MCF 10A (cell line): Measurements from ENCODE around the gene SAP30BP. TPM values are rescaled to one million over a fixed set of nuclear protein-coding genes. Genes with fewer than 3 reads are reported as not detected.

Source experiments
- BruUV-seq: library from RNA; stranded (reverse); fragments of 400-500 nt; replicated peaks from 2 replicates; lab custom pipeline; 2021; lab: Mats Ljungman, UMichigan
- CTCF ChIA-PET: fragments of 300-600 bp; sonication (Branson Sonifier 250); formaldehyde crosslinking; extraction: SDS; loops from one replicate; lab custom pipeline; 2021; ENCODE audit warnings: antibody characterized with exemption, inconsistent platforms; lab: Yijun Ruan, JAX
- POLR2A ChIA-PET: fragments of 300-600, 350-650 bp; sonication (Branson Sonifier 250); formaldehyde crosslinking; extraction: SDS; loops from one replicate; lab custom pipeline; 2020; ENCODE audit warnings: antibody characterized with exemption, inconsistent platforms; lab: Yijun Ruan, JAX
- DNase-seq: peaks from one replicate; pipeline ENCODE4 v3.0.0-alpha.2; 2018; ENCODE audit not compliant: unreplicated experiment
- H3K27ac Mint-ChIP-seq: one replicate; pipeline ENCODE4 v1.8.0; 2022; ENCODE audit warnings: mild to moderate bottlenecking, low read depth, mixed read lengths; ENCODE audit not compliant: unreplicated experiment
- H3K27me3 Mint-ChIP-seq: one replicate; pipeline ENCODE4 v1.8.0; 2022; ENCODE audit warnings: mixed read lengths; ENCODE audit not compliant: insufficient read depth, unreplicated experiment
- H3K36me3 Mint-ChIP-seq: one replicate; pipeline ENCODE4 v1.8.0; 2022; ENCODE audit warnings: mild to moderate bottlenecking, moderate library complexity, mixed read lengths; ENCODE audit not compliant: insufficient read depth, unreplicated experiment
- H3K4me1 Mint-ChIP-seq: one replicate; pipeline ENCODE4 v1.8.0; 2022; ENCODE audit warnings: mixed read lengths; ENCODE audit not compliant: insufficient read depth, unreplicated experiment
- H3K4me3 Mint-ChIP-seq: one replicate; pipeline ENCODE4 v1.8.0; 2022; ENCODE audit warnings: mild to moderate bottlenecking, moderate library complexity, mixed read lengths; ENCODE audit not compliant: unreplicated experiment
- H3K9me3 Mint-ChIP-seq: one replicate; pipeline ENCODE4 v1.8.0; 2022; ENCODE audit warnings: mixed read lengths; ENCODE audit not compliant: unreplicated experiment
- CTCF ChIP-seq: fragments of 200-600 bp; IDR thresholded peaks from one replicate; pipeline ENCODE4 v1.8.0; 2022; ENCODE audit warnings: antibody characterized with exemption, mild to moderate bottlenecking; ENCODE audit not compliant: unreplicated experiment
- intact Hi-C: fragments of 100-400 bp; cut with micrococcal nuclease; formaldehyde crosslinking; loops from 2 replicates; pipeline ENCODE4 v1.14.1; 2022
- total RNA-seq: library from RNA; stranded (reverse); gene quantifications from 2 replicates; pipeline ENCODE4 v1.2.3, GENCODE V29; 2022

The SAP30BP gene
- total RNA-seq, 1 experiment from 2014 or later: 123 TPM

- no TSS peak for BruUV-seq
- Mint-ChIP-seq H3K27me3 (no peaks in the 10 kb centered on the region), H3K4me1 (no peaks in the 10 kb centered on the region), H3K27ac (no peak overlapping the region), H3K36me3 (peaks cover 69% of the 10 kb centered on the region), H3K4me3 (no peak overlapping the region), H3K9me3 (no peaks in the 10 kb centered on the region)
- TF ChIP-seq CTCF: peak; percentile 54
- peak; percentile 38 for DNase-seq
- intact Hi-C loops: no loop called here
- ChIA-PET POLR2A (interaction anchor here (1.6 kb wide), 1 partner anchor 131 kb away, joined by 3 read pairs; the partner anchor contains the start of gene UNK), CTCF (interaction anchor here (0.6 to 9.0 kb wide), 3 partner anchors 19 to 131 kb away, joined by 3 to 75 read pairs (median 3); partner anchors contain the start of gene SMIM5)
Observed at GRCh38 chr17:75652934-75653549, 14.1 kb upstream of the SAP30BP start.

DNA sequence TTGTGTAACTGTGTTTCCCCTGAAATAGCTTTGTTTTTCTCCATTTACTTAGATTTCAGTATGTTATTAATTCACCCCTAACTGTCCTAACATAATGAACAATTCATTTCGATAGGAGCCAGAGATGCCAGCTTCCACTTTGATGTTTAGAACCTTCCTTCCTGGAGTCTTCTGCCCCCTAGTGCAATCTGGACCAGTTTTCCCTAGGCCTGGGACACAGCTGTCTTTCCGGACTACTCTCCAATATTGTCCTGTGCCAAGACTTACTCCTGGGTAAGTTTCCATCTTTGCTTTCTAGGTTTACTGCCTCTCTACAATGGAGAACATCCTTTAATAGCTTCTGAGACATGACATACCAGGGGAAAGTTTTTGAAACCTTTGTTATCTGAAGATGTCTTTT is 13.0 kb upstream of the SAP30BP start:
- H3K9me3 Mint-ChIP-seq: no peaks in the 10 kb centered on the region
- BruUV-seq: no TSS peak
- H3K27ac Mint-ChIP-seq: no peak overlapping the region
- no peaks in the 10 kb centered on the region for H3K4me1 Mint-ChIP-seq
- H3K4me3 Mint-ChIP-seq: no peak overlapping the region
- DNase-seq: peak; percentile 20
- ChIA-PET POLR2A (interaction anchor here (0.5 to 2.0 kb wide), 5 partner anchors 12 to 375 kb away, joined by 3 to 10 read pairs (median 3); partner anchors contain the start of genes RECQL5 and SAP30BP), CTCF (interaction anchor here (0.5 to 5.9 kb wide), 6 partner anchors 13 to 52 kb away, joined by 3 to 52 read pairs (median 3); partner anchors contain the start of gene SMIM5)
- peaks cover 64% of the 10 kb centered on the region for H3K36me3 Mint-ChIP-seq
- TF ChIP-seq CTCF: no peak
- intact Hi-C loops: no loop called here
- H3K27me3 Mint-ChIP-seq: no peaks in the 10 kb centered on the region

- intact Hi-C loops: no loop called here
- BruUV-seq: no TSS peak
- no peak for TF ChIP-seq CTCF
- no peak overlapping the region for H3K27ac Mint-ChIP-seq
- H3K9me3 Mint-ChIP-seq: no peaks in the 10 kb centered on the region
- ChIA-PET POLR2A (interaction anchor here (0.7 to 4.2 kb wide), 3 partner anchors 9 to 122 kb away, joined by 3 to 25 read pairs (median 3); partner anchors contain the start of genes RECQL5 and SAP30BP), CTCF (interaction anchor here (0.6 to 5.9 kb wide), 6 partner anchors 12 to 547 kb away, joined by 3 to 52 read pairs (median 4); partner anchors contain the start of gene SMIM5)
- H3K4me1 Mint-ChIP-seq: no peaks in the 10 kb centered on the region
- no peaks in the 10 kb centered on the region for H3K27me3 Mint-ChIP-seq
- H3K36me3 Mint-ChIP-seq: peaks cover 74% of the 10 kb centered on the region
- H3K4me3 Mint-ChIP-seq: no peak overlapping the region
- no peak for DNase-seq
Observed at GRCh38 chr17:75658237-75658636, 8.9 kb upstream of the SAP30BP start.

DNA sequence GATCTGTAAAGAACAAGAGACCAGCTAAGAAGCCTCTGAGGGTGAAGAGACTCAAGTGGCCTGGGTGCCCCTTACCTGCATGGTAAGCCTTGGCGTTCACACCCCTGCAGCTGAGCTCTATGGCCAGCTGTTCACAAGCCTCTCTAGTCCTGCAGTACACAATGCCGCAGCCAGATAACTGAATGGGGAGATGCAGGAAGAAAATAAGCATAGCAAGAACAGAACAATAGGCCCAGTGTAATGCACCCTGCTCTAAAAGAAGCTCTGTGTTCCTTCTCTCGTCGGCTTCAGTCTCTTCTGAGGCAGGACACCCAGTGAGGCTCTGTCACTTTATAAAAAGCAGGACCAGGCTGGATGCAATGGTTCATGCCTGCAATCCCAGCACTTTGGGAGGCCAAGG is 5.6 kb upstream of the SAP30BP start:
- CTCF ChIA-PET: interaction anchor here (1.0 kb wide), 1 partner anchor 28 kb away, joined by 8 read pairs; the partner anchor contains the start of gene SMIM5
- BruUV-seq: no TSS peak

More for the DNA sequence above, 5.6 kb upstream of the SAP30BP start:
- DNase-seq: no peak
- Mint-ChIP-seq H3K36me3 (peaks cover 67% of the 10 kb centered on the region), H3K4me1 (peaks cover 9% of the 10 kb centered on the region), H3K27ac (no peak overlapping the region), H3K4me3 (no peak overlapping the region), H3K9me3 (no peaks in the 10 kb centered on the region), H3K27me3 (no peaks in the 10 kb centered on the region)
- TF ChIP-seq CTCF: no peak
- POLR2A ChIA-PET: interaction anchor here (0.8 to 1.2 kb wide), 2 partner anchors 28 to 118 kb away, joined by 3 to 7 read pairs; partner anchors contain the start of gene SMIM5
- intact Hi-C loops: no loop called here
